Panc1 (cell line): ENCODE data around the gene PPP2R3A. TPM values are rescaled to one million over a fixed set of nuclear protein-coding genes. Genes with fewer than 3 reads are reported as not detected.

Source experiments
- ATAC-seq: fragments of 200-7000 bp; cut with Tn5 transposase; 2 replicates; pipeline ENCODE4 v1.9.1; 2020; ENCODE audit warnings: mild to moderate bottlenecking, moderate library complexity
- BruUV-seq: library from RNA; stranded (reverse); fragments of 400-500 nt; replicated peaks from 2 replicates; lab custom pipeline; 2021; lab: Mats Ljungman, UMichigan
- CTCF ChIA-PET: fragments of 300-600 bp; sonication (Branson Sonifier 250); formaldehyde crosslinking; loops from one replicate; lab custom pipeline; 2022; ENCODE audit warnings: antibody characterized with exemption; lab: Charles Lee
- POLR2A ChIA-PET: fragments of 300-600 bp; sonication (Branson Sonifier 250); formaldehyde crosslinking; loops from one replicate; lab custom pipeline; 2022; ENCODE audit warnings: antibody characterized with exemption; lab: Charles Lee
- DNase-seq: peaks from one replicate; pipeline ENCODE4 v3.0.0-alpha.2; 2010; ENCODE audit warnings: low read depth, low spot score
- H3K27ac ChIP-seq: 2 replicates; pipeline ENCODE4 v1.5.1; 2011; ENCODE audit warnings: mild to moderate bottlenecking, low read length, inconsistent platforms
- H3K27me3 ChIP-seq: fragments of 200-500 bp; sonication (Bioruptor generic); 2 replicates; pipeline ENCODE4 v1.6.0; 2014; ENCODE audit warnings: low read length, inconsistent platforms; ENCODE audit not compliant: control insufficient read depth, insufficient read depth
- H3K36me3 ChIP-seq: fragments of 200-500 bp; sonication (Bioruptor generic); 2 replicates; pipeline ENCODE4 v1.5.1; 2014; ENCODE audit warnings: inconsistent platforms, mild to moderate bottlenecking, low read length, moderate library complexity; ENCODE audit not compliant: control insufficient read depth, insufficient read depth
- H3K4me1 ChIP-seq: 2 replicates; pipeline ENCODE4 v1.5.1; 2011; ENCODE audit warnings: inconsistent platforms, mild to moderate bottlenecking, low read length, moderate library complexity; ENCODE audit not compliant: control insufficient read depth, insufficient read depth
- H3K4me3 ChIP-seq, 2 experiments: 2 replicates each; pipeline ENCODE4 v1.5.1; 2011 to 2012; ENCODE audit warnings: low read depth in 2 of 2, low read length in 2 of 2, mild to moderate bottlenecking in 2 of 2, inconsistent platforms in 1 of 2, moderate library complexity in 1 of 2
- H3K9me3 ChIP-seq: fragments of 200-500 bp; sonication (Bioruptor generic); 2 replicates; pipeline ENCODE4 v1.5.1; 2014; ENCODE audit warnings: low read depth, mild to moderate bottlenecking, inconsistent platforms, low read length, moderate library complexity; ENCODE audit not compliant: control insufficient read depth, insufficient read depth
- CTCF ChIP-seq: fragments of 450-650 bp; IDR thresholded peaks from 2 replicates; pipeline ENCODE4 v1.5.1; 2017; ENCODE audit warnings: mild to moderate bottlenecking
- POLR2AphosphoS5 ChIP-seq: IDR thresholded peaks from 2 replicates; pipeline ENCODE4 v1.6.1; 2012; ENCODE audit warnings: mild to moderate bottlenecking, low read depth, low read length, moderate library complexity
- REST ChIP-seq, 2 experiments: IDR thresholded peaks; 2 replicates each; pipeline ENCODE4 v1.6.1; 2011 to 2012; ENCODE audit warnings: low read depth in 2 of 2, control low read depth in 1 of 2, low read length in 1 of 2, mild to moderate bottlenecking in 1 of 2, moderate library complexity in 1 of 2; ENCODE audit not compliant: insufficient read depth in 1 of 2
- SIN3A ChIP-seq: IDR thresholded peaks from 2 replicates; pipeline ENCODE4 v1.6.1; 2012; ENCODE audit warnings: low read depth, mild to moderate bottlenecking, low read length, moderate library complexity, borderline replicate concordance; ENCODE audit not compliant: insufficient read depth
- TCF7L2 ChIP-seq: IDR thresholded peaks from 2 replicates; pipeline ENCODE4 v1.6.1; 2011; ENCODE audit warnings: mild to moderate bottlenecking, low read depth, low read length, inconsistent platforms
- in situ Hi-C: cut with HindIII; loops from 2 replicates; pipeline ENCODE4 v1.10.0; 2016; ENCODE audit warnings: low sequenced_read_pairs, low pct_unique_long_range_greater_than_20kb
- intact Hi-C: fragments of 100-400 bp; cut with micrococcal nuclease; formaldehyde crosslinking; loops from one replicate; pipeline ENCODE4 v1.10.0; 2022; ENCODE audit not compliant: unreplicated experiment
- total RNA-seq: library from RNA; stranded (reverse); gene quantifications from one replicate; pipeline ENCODE4 v1.2.1, GENCODE V29; 2021; ENCODE audit not compliant: unreplicated experiment

The PPP2R3A gene
- total RNA-seq, 1 experiment from 2014 or later = 8.1 TPM

GRCh38 chr3:136042608-136043221 is 77.2 kb downstream of the PPP2R3A start:
- no peak for ATAC-seq

More at GRCh38 chr3:136042608-136043221, 77.2 kb downstream of the PPP2R3A start:
- intact Hi-C loops (loop anchor here (1.0 kb wide), 1 partner anchor 124 kb away; no protein-coding TSS in a partner anchor), in situ Hi-C loops (no loop called here)
- H3K27me3 ChIP-seq = no peaks in the 10 kb centered on the region
- H3K4me1 ChIP-seq = no peaks in the 10 kb centered on the region
- no peak overlapping the region for H3K4me3 ChIP-seq
- POLR2A ChIA-PET = interaction anchor here (0.7 kb wide), 1 partner anchor 125 kb away, joined by 3 read pairs; no protein-coding TSS in a partner anchor
- H3K9me3 ChIP-seq = no peaks in the 10 kb centered on the region
- CTCF ChIA-PET = interaction anchor here (0.7 to 1.4 kb wide), 6 partner anchors 16 to 1248 kb away, joined by 3 to 14 read pairs (median 4); partner anchors contain the start of gene EPHB1
- DNase-seq = peak; percentile 15
- TF ChIP-seq REST (IDR thresholded peaks at IDR 0.05; ENCODE audit: insufficient read depth in 1 of 2, low read depth in 2 of 2, low read length in 1 of 2) (no peak), POLR2AphosphoS5 (no peak), CTCF (peak; percentile 77; the same call in 1 of the 2 replicates), TCF7L2 (no peak), SIN3A (no peak)
- H3K36me3 ChIP-seq = no peaks in the 10 kb centered on the region
- no TSS peak for BruUV-seq
- H3K27ac ChIP-seq = no peak overlapping the region
